Activated CD4-positive, CD25-positive, alpha-beta regulatory T cell (primary cell): Measurements from ENCODE around the gene ME2.
"Not testable (repeated sequence)": the region's sequence is repeated elsewhere in the genome, so short reads cannot be mapped to it uniquely, and the experiment has no call there.

Experiments used
- DNase-seq, 4 experiments: peaks; one replicate each; lab custom pipeline; 2025; lab: John Stamatoyannopoulos, UW

The ME2 gene

GRCh38 chr18:50973367-50974126 is 94.6 kb downstream of the ME2 start:
- DNase-seq, result no peak

GRCh38 chr18:50977037-50977760 is 98.3 kb downstream of the ME2 start:
- DNase-seq, result no peak

- DNase-seq, result no peak
These were observed 102.5 kb downstream of the ME2 start for GRCh38 chr18:50981381-50981780.

GRCh38 chr18:50982086-50982801 is 103.3 kb downstream of the ME2 start:
- DNase-seq, result no peak

GRCh38 chr18:50982802-50983179 is 103.9 kb downstream of the ME2 start:
- no peak for DNase-seq

- no peak for DNase-seq
These were observed 107.6 kb downstream of the ME2 start for GRCh38 chr18:50986360-50987087.

GRCh38 chr18:50987261-50987660 is 108.3 kb downstream of the ME2 start:
- no peak for DNase-seq

GRCh38 chr18:50989711-50990110 is 110.8 kb downstream of the ME2 start:
- no peak for DNase-seq

- no peak for DNase-seq
These were observed 113.4 kb downstream of the ME2 start for GRCh38 chr18:50992351-50992762.

GRCh38 chr18:50994031-50994430 is 115.1 kb downstream of the ME2 start:
- no peak for DNase-seq

- DNase-seq, result not testable (repeated sequence)
These were observed 124.3 kb downstream of the ME2 start for GRCh38 chr18:51003174-51003573.
